NOMO-1 treated with DMSO at 0.1 percent for 48 hours (cell line): ENCODE results near the gene TNS2.

Source experiments
- DNase-seq: peaks from one replicate; lab custom pipeline; 2025; ENCODE audit not compliant: unreplicated experiment; lab: John Stamatoyannopoulos, UW

The TNS2 gene

GRCh38 chr12:53057816-53058500 lies 8.1 kb downstream of the TNS2 start:
- no peak for DNase-seq

GRCh38 chr12:53058674-53059433 lies 9.0 kb downstream of the TNS2 start:
- no peak for DNase-seq

GRCh38 chr12:53059434-53060063 lies 9.7 kb downstream of the TNS2 start:
- no peak for DNase-seq

GRCh38 chr12:53060064-53060720 lies 10.3 kb downstream of the TNS2 start:
- no peak for DNase-seq

GRCh38 chr12:53060721-53061276 lies 10.9 kb downstream of the TNS2 start:
- DNase-seq, result no peak

- no peak for DNase-seq
Measured at GRCh38 chr12:53061404-53062010, 11.6 kb downstream of the TNS2 start.

GRCh38 chr12:53062011-53062961 lies 12.4 kb downstream of the TNS2 start:
- DNase-seq, result no peak

GRCh38 chr12:53062977-53063707 lies 13.3 kb downstream of the TNS2 start:
- no peak for DNase-seq

- no peak for DNase-seq
Measured at GRCh38 chr12:53063708-53064612, 14.1 kb downstream of the TNS2 start.

- DNase-seq, result no peak
Measured at GRCh38 chr12:53064613-53065436, 15.0 kb downstream of the TNS2 start.

GRCh38 chr12:53065470-53065869 lies 15.6 kb downstream of the TNS2 start:
- DNase-seq, result no peak

- no peak for DNase-seq
Measured at GRCh38 chr12:53065975-53066931, 16.4 kb downstream of the TNS2 start.

- no peak for DNase-seq
Measured at GRCh38 chr12:53067074-53067992, 17.5 kb downstream of the TNS2 start.

GRCh38 chr12:53067993-53068770 lies 18.3 kb downstream of the TNS2 start:
- no peak for DNase-seq
